GM12878 (cell line): ENCODE measurements around the gene PABPC4L. TPM values are rescaled to one million over a fixed set of nuclear protein-coding genes. Genes with fewer than 3 reads are reported as not detected.

ENCODE experiments used
- ATAC-seq: fragments of 200-7000 bp; cut with Tn5 transposase; 3 replicates; pipeline ENCODE4 v1.9.1; 2020; ENCODE audit warnings: mild to moderate bottlenecking, moderate library complexity
- BruUV-seq: library from RNA; stranded (reverse); fragments of 400-500 nt; replicated peaks from 2 replicates; lab custom pipeline; 2021; lab: Mats Ljungman, UMichigan
- CTCF ChIA-PET: fragments of 300-600 bp; sonication (Branson Sonifier 250); formaldehyde crosslinking; extraction: SDS; loops from one replicate; lab custom pipeline; 2021; ENCODE audit warnings: inconsistent platforms; lab: Yijun Ruan, JAX
- POLR2A ChIA-PET: fragments of 350-600 bp; formaldehyde crosslinking; extraction: SDS; loops from one replicate; lab custom pipeline; 2021; ENCODE audit warnings: inconsistent platforms; lab: Charles Lee
- RAD21 ChIA-PET: fragments of 300-600 bp; sonication (Branson Sonifier 250); formaldehyde crosslinking; loops from one replicate; lab custom pipeline; 2023; ENCODE audit warnings: antibody characterized with exemption; ENCODE audit not compliant: unreplicated experiment; lab: Charles Lee
- SMC1A ChIA-PET: fragments of 300-600 bp; sonication (Branson Sonifier 250); formaldehyde crosslinking; loops from one replicate; lab custom pipeline; 2023; ENCODE audit not compliant: unreplicated experiment, uncharacterized antibody; lab: Charles Lee
- DNase-seq: peaks from one replicate; pipeline ENCODE4 v3.0.0-alpha.2; 2011; ENCODE audit warnings: low read depth, low spot score
- FAIRE-seq: peaks from 3 replicates; lab custom pipeline; 2011; peaks lifted over from hg19 to GRCh38; lab: Jason Lieb, UNC
- H2AFZ ChIP-seq: 2 replicates; pipeline ENCODE4 v1.6.0; 2011; ENCODE audit warnings: low read depth, low read length, control low read depth; ENCODE audit not compliant: control insufficient read depth
- H3K27ac ChIP-seq: 2 replicates; pipeline ENCODE4 v1.5.1; 2011; ENCODE audit warnings: control low read depth; ENCODE audit not compliant: control insufficient read depth, insufficient read depth
- H3K27me3 ChIP-seq, 2 experiments: replicated peaks in 1 of 2; 2 replicates each; pipeline versions ENCODE4 v1.6.0 to v1.6.1; 2011; ENCODE audit warnings: low read length in 1 of 2; ENCODE audit not compliant: control insufficient read depth in 2 of 2, insufficient read depth in 2 of 2
- H3K36me3 ChIP-seq, 2 experiments: 2 replicates each; pipeline ENCODE4 v1.5.1; 2011; ENCODE audit warnings: low read length in 1 of 2; ENCODE audit not compliant: control insufficient read depth in 2 of 2, insufficient read depth in 2 of 2
- H3K4me1 ChIP-seq: 2 replicates; pipeline ENCODE4 v1.6.1; 2011; ENCODE audit warnings: mild to moderate bottlenecking, low read length, moderate library complexity, mixed read lengths; ENCODE audit not compliant: control insufficient read depth, insufficient read depth
- H3K4me2 ChIP-seq: 2 replicates; pipeline ENCODE4 v1.6.0; 2011; ENCODE audit warnings: control low read depth; ENCODE audit not compliant: control insufficient read depth, insufficient read depth
- H3K4me3 ChIP-seq: fragments of 200-600 bp; sonication (generic); 2 replicates; pipeline ENCODE4 v1.5.1; 2016
- H3K79me2 ChIP-seq: 2 replicates; pipeline ENCODE4 v1.6.0; 2011; ENCODE audit warnings: low read length; ENCODE audit not compliant: control insufficient read depth, insufficient read depth
- H3K9ac ChIP-seq: 2 replicates; pipeline ENCODE4 v1.8.0; 2011; ENCODE audit warnings: low read length, control low read depth, mixed read lengths; ENCODE audit not compliant: control insufficient read depth, insufficient read depth
- H3K9me3 ChIP-seq: replicated peaks from 3 replicates; pipeline ENCODE4 v1.5.1; 2011; ENCODE audit warnings: mild to moderate bottlenecking, low read length; ENCODE audit not compliant: control insufficient read depth, insufficient read depth
- H4K20me1 ChIP-seq: 2 replicates; pipeline ENCODE4 v1.6.0; 2011; ENCODE audit not compliant: control insufficient read depth, insufficient read depth
- BCL11A ChIP-seq: IDR thresholded peaks from 2 replicates; pipeline ENCODE4 v1.6.1; 2011; ENCODE audit warnings: low read depth, low read length
- CBFB ChIP-seq: IDR thresholded peaks from 2 replicates; pipeline ENCODE4 v1.6.1; 2016; ENCODE audit warnings: antibody characterized with exemption, low read depth
- HCFC1 ChIP-seq: fragments of 150-350 bp; IDR thresholded peaks from 2 replicates; pipeline ENCODE4 v1.6.1; 2014; ENCODE audit warnings: low read length
- MTA2 ChIP-seq: fragments of 450-650 bp; IDR thresholded peaks from 2 replicates; pipeline ENCODE4 v1.6.1; 2016; ENCODE audit warnings: low read depth, mild to moderate bottlenecking, moderate library complexity
- NR2C2 ChIP-seq: IDR thresholded peaks from 2 replicates; pipeline ENCODE4 v1.6.1; 2011; ENCODE audit warnings: borderline replicate concordance, low read depth; ENCODE audit not compliant: control insufficient read depth, insufficient read length
- PML ChIP-seq: IDR thresholded peaks from 2 replicates; pipeline ENCODE4 v1.6.1; 2012; ENCODE audit warnings: low read length, inconsistent platforms
- POLR2AphosphoS5 ChIP-seq: IDR thresholded peaks from 2 replicates; pipeline ENCODE4 v1.6.1; 2011; ENCODE audit warnings: mild to moderate bottlenecking, low read length, inconsistent platforms
- SMC3 ChIP-seq: IDR thresholded peaks from 2 replicates; pipeline ENCODE4 v1.6.1; 2011; ENCODE audit warnings: low read length, improper control_type of control experiment, borderline replicate concordance
- SP1 ChIP-seq: IDR thresholded peaks from one replicate; pipeline ENCODE4 v1.6.1; 2011; ENCODE audit warnings: low read depth, low read length
- TCF7 ChIP-seq: IDR thresholded peaks from 2 replicates; pipeline ENCODE4 v1.6.1; 2014; ENCODE audit warnings: antibody characterized with exemption, borderline replicate concordance
- YY1 ChIP-seq: IDR thresholded peaks from 2 replicates; pipeline ENCODE4 v1.6.1; 2011; ENCODE audit warnings: low read depth, mild to moderate bottlenecking, low read length
- WGBS: methylation state at CpG from one replicate; pipeline ENCODE4 v1.1.6; 2016; ENCODE audit warnings: low lambda C conversion rate; ENCODE audit not compliant: insufficient replicate concordance, insufficient coverage; ENCODE audit errors: missing lambda C conversion rate; 5-methylcytosine and 5-hydroxymethylcytosine counted together
- in situ Hi-C: fragments of 300-500 bp; cut with MboI; formaldehyde crosslinking; loops from 9 replicates; pipeline ENCODE4 v1.14.3; 2018; ENCODE audit warnings: mixed read lengths
- intact Hi-C: fragments of 100-400 bp; cut with micrococcal nuclease; formaldehyde crosslinking; loops from one replicate; pipeline ENCODE4 v1.14.2; 2022; ENCODE audit not compliant: unreplicated experiment
- polyA plus RNA-seq, 11 experiments: library from polyadenylated mRNA; depleted of rRNA in 4 of 11; unstranded in 6 of 11; stranded (reverse) in 5 of 11; fragments of >200 nt; fragmentation: Nextera tagmentation in 4 of 11; fragmentation: Illumina TruSeq in 1 of 11; extraction: Ambion mirVana in 4 of 11; extraction: Trizol in 1 of 11; gene quantifications; 1 replicate in 1 of 11; 2 replicates in 10 of 11; pipeline versions ENCODE4 v1.2.1 to v1.2.3, GENCODE V29; 2011 to 2016; ENCODE audit warnings: inconsistent platforms in 2 of 11, missing spikeins in 2 of 11, low read depth in 1 of 11
- total RNA-seq, 4 experiments: library from RNA; depleted of rRNA in 3 of 4; stranded (reverse); fragments of >200 nt in 3 of 4; fragmentation: Illumina TruSeq in 1 of 4; extraction: Trizol in 1 of 4; gene quantifications; 2 replicates each; pipeline versions ENCODE4 v1.2.1 to v1.2.3, GENCODE V29; 2013 to 2021
- TF ChIP-seq, protein P1 (sequence below): IDR thresholded peaks from 2 replicates; pipeline ENCODE4 v1.6.1; 2012; ENCODE audit warnings: low read length, inconsistent platforms
- TF ChIP-seq, protein P2 (sequence below): IDR thresholded peaks from 2 replicates; pipeline ENCODE4 v1.6.1; 2011; ENCODE audit warnings: borderline replicate concordance, low read depth, mild to moderate bottlenecking, moderate library complexity, mixed read lengths, low read length; ENCODE audit not compliant: insufficient read depth; ENCODE audit errors: extremely low read length
- TF ChIP-seq, protein P3 (sequence below): fragments of 450-650 bp; IDR thresholded peaks from 2 replicates; pipeline ENCODE4 v1.6.1; 2016; ENCODE audit warnings: mild to moderate bottlenecking
- TF ChIP-seq, protein P4 (sequence below), 3 experiments: IDR thresholded peaks in 2 of 3; conservative IDR thresholded peaks in 1 of 3; 2 replicates each; pipeline ENCODE4 v1.5.1; 2011; ENCODE audit warnings: low read depth in 3 of 3, low read length in 3 of 3, mild to moderate bottlenecking in 3 of 3, control low read depth in 2 of 3, moderate library complexity in 2 of 3, inconsistent platforms in 1 of 3, mixed read lengths in 1 of 3; ENCODE audit not compliant: control insufficient read depth in 2 of 3, insufficient read depth in 1 of 3; ENCODE audit errors: extremely low read depth in 1 of 3
- TF ChIP-seq, protein P5 (sequence below): fragments of 150-350 bp; IDR thresholded peaks from 2 replicates; pipeline ENCODE4 v1.6.1; 2016; ENCODE audit warnings: low read depth, low read length

Gene PABPC4L
- total and polyA plus RNA-seq, 10 of the 15 experiments (the other 5 are each of a cell fraction or from before 2014, with no cell fraction given): not detected

DNA sequence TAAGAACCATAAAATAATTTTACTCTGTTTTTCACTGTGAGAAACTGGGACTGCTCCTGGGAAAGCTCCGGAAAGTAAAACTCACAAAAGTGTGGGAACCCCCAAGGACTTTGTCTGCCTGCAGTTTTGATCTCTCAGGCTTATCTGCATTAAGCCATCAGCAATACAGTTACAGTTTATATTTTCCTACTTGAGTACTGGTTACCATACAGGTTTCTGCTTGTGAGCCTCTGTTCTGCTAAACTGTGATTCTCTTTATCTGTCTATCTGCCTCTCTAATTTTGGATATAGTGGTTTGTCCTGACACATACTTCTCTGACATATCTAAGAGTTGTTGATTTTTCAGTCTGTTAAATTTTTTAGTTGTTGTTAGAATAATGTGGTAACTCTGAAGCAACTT, 11.6 kb downstream of the PABPC4L start:
- H3K4me3 ChIP-seq: no peak overlapping the region
- no peaks in the 10 kb centered on the region for H3K9me3 ChIP-seq
- ChIA-PET RAD21 (no interaction called here), SMC1A (no interaction called here), CTCF (no interaction called here), POLR2A (no interaction called here)
- no peak overlapping the region for H2AFZ ChIP-seq
- no peaks in the 10 kb centered on the region for H3K4me1 ChIP-seq
- no peaks in the 10 kb centered on the region for H3K79me2 ChIP-seq
- H3K36me3 ChIP-seq: no peaks in the 10 kb centered on the region
- intact Hi-C loops: no loop called here
- no peaks in the 10 kb centered on the region for H4K20me1 ChIP-seq
- no peak overlapping the region for H3K4me2 ChIP-seq
- ATAC-seq (no peak), DNase-seq (no peak), FAIRE-seq (no peak)
- in situ Hi-C loops: no loop called here
- no peak overlapping the region for H3K9ac ChIP-seq
- H3K27me3 ChIP-seq: no peaks in the 10 kb centered on the region
- no peak overlapping the region for H3K27ac ChIP-seq
- 47% methylated on average over 1 of the region's 1 CpG for WGBS
- no TSS peak for BruUV-seq
- TF ChIP-seq, protein P1, sequence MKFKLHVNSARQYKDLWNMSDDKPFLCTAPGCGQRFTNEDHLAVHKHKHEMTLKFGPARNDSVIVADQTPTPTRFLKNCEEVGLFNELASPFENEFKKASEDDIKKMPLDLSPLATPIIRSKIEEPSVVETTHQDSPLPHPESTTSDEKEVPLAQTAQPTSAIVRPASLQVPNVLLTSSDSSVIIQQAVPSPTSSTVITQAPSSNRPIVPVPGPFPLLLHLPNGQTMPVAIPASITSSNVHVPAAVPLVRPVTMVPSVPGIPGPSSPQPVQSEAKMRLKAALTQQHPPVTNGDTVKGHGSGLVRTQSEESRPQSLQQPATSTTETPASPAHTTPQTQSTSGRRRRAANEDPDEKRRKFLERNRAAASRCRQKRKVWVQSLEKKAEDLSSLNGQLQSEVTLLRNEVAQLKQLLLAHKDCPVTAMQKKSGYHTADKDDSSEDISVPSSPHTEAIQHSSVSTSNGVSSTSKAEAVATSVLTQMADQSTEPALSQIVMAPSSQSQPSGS: no peak
- TF ChIP-seq POLR2AphosphoS5 (no peak), SP1 (no peak), SMC3 (no peak), BCL11A (no peak), TCF7 (no peak), NR2C2 (no peak), CBFB (no peak), PML (no peak), HCFC1 (no peak), YY1 (no peak), MTA2 (no peak)
- TF ChIP-seq, protein P2, sequence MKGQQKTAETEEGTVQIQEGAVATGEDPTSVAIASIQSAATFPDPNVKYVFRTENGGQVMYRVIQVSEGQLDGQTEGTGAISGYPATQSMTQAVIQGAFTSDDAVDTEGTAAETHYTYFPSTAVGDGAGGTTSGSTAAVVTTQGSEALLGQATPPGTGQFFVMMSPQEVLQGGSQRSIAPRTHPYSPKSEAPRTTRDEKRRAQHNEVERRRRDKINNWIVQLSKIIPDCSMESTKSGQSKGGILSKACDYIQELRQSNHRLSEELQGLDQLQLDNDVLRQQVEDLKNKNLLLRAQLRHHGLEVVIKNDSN: no peak
- TF ChIP-seq, protein P3, sequence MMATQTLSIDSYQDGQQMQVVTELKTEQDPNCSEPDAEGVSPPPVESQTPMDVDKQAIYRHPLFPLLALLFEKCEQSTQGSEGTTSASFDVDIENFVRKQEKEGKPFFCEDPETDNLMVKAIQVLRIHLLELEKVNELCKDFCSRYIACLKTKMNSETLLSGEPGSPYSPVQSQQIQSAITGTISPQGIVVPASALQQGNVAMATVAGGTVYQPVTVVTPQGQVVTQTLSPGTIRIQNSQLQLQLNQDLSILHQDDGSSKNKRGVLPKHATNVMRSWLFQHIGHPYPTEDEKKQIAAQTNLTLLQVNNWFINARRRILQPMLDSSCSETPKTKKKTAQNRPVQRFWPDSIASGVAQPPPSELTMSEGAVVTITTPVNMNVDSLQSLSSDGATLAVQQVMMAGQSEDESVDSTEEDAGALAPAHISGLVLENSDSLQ: no peak
- TF ChIP-seq, protein P4, sequence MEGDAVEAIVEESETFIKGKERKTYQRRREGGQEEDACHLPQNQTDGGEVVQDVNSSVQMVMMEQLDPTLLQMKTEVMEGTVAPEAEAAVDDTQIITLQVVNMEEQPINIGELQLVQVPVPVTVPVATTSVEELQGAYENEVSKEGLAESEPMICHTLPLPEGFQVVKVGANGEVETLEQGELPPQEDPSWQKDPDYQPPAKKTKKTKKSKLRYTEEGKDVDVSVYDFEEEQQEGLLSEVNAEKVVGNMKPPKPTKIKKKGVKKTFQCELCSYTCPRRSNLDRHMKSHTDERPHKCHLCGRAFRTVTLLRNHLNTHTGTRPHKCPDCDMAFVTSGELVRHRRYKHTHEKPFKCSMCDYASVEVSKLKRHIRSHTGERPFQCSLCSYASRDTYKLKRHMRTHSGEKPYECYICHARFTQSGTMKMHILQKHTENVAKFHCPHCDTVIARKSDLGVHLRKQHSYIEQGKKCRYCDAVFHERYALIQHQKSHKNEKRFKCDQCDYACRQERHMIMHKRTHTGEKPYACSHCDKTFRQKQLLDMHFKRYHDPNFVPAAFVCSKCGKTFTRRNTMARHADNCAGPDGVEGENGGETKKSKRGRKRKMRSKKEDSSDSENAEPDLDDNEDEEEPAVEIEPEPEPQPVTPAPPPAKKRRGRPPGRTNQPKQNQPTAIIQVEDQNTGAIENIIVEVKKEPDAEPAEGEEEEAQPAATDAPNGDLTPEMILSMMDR (IDR thresholded peaks at IDR 0.05 in 2 of 3, conservative IDR thresholded peaks at IDR 0.05 in 1 of 3; ENCODE audit: control insufficient read depth in 2 of 3, extremely low read depth in 1 of 3, insufficient read depth in 1 of 3, low read depth in 3 of 3, low read length in 3 of 3): no peak
- TF ChIP-seq, protein P5, sequence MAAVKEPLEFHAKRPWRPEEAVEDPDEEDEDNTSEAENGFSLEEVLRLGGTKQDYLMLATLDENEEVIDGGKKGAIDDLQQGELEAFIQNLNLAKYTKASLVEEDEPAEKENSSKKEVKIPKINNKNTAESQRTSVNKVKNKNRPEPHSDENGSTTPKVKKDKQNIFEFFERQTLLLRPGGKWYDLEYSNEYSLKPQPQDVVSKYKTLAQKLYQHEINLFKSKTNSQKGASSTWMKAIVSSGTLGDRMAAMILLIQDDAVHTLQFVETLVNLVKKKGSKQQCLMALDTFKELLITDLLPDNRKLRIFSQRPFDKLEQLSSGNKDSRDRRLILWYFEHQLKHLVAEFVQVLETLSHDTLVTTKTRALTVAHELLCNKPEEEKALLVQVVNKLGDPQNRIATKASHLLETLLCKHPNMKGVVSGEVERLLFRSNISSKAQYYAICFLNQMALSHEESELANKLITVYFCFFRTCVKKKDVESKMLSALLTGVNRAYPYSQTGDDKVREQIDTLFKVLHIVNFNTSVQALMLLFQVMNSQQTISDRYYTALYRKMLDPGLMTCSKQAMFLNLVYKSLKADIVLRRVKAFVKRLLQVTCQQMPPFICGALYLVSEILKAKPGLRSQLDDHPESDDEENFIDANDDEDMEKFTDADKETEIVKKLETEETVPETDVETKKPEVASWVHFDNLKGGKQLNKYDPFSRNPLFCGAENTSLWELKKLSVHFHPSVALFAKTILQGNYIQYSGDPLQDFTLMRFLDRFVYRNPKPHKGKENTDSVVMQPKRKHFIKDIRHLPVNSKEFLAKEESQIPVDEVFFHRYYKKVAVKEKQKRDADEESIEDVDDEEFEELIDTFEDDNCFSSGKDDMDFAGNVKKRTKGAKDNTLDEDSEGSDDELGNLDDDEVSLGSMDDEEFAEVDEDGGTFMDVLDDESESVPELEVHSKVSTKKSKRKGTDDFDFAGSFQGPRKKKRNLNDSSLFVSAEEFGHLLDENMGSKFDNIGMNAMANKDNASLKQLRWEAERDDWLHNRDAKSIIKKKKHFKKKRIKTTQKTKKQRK: no peak
